Stimulated activated CD4-positive, alpha-beta T cell treated with anti-CD3 and anti-CD28 coated beads, Interleukin-4, amount 100 ng/mL, for 24 hours (primary cell): ENCODE data around the gene USP17L29.
"Not testable (repeated sequence)": the region's sequence is repeated elsewhere in the genome, so short reads cannot be mapped to it uniquely, and the experiment has no call there.

Source experiments
- DNase-seq: peaks from one replicate; pipeline ENCODE4 v3.0.0-alpha.2; 2020

USP17L29 gene

GRCh38 chr4:9353338-9353737 lies at the start of gene USP17L29:
Gene USP17L29 (plus strand): TSS chr4:9353638. CDS start chr4:9353638, 0 bp downstream.
- DNase-seq = not testable (repeated sequence)

- DNase-seq = not testable (repeated sequence)
Observed at GRCh38 chr4:9324191-9324590, 29.2 kb upstream of the USP17L29 start.

- DNase-seq = not testable (repeated sequence)
Observed at GRCh38 chr4:9324865-9325264, 28.6 kb upstream of the USP17L29 start, which contains the start of gene USP17L24. Gene USP17L24 (plus strand): TSS chr4:9325165. CDS start chr4:9325165, 0 bp downstream.

- DNase-seq = not testable (repeated sequence)
Observed at GRCh38 chr4:9329611-9330010, 23.8 kb upstream of the USP17L29 start, which contains the start of gene USP17L25. Gene USP17L25 (plus strand): TSS chr4:9329911. CDS start chr4:9329911, 0 bp downstream.

- DNase-seq = not testable (repeated sequence)
Observed at GRCh38 chr4:9334358-9334757, 19.1 kb upstream of the USP17L29 start, which contains the start of gene USP17L26. Gene USP17L26 (plus strand): TSS chr4:9334658. CDS start chr4:9334658, 0 bp downstream.

- not testable (repeated sequence) for DNase-seq
Observed at GRCh38 chr4:9339103-9339502, 14.3 kb upstream of the USP17L29 start, which contains the start of gene USP17L5. Gene USP17L5 (plus strand): TSS chr4:9339403. CDS start chr4:9339403, 0 bp downstream.

GRCh38 chr4:9343848-9344247 lies 9.6 kb upstream of the USP17L29 start, which contains the start of gene USP17L27:
Gene USP17L27 (plus strand): TSS chr4:9344148. CDS start chr4:9344148, 0 bp downstream.
- not testable (repeated sequence) for DNase-seq

- not testable (repeated sequence) for DNase-seq
Observed at GRCh38 chr4:9348593-9348992, 4.8 kb upstream of the USP17L29 start, which contains the start of gene USP17L28. Gene USP17L28 (plus strand): TSS chr4:9348893. CDS start chr4:9348893, 0 bp downstream.

GRCh38 chr4:9350866-9351265 lies 2.6 kb upstream of the USP17L29 start:
- DNase-seq = not testable (repeated sequence)

- DNase-seq = not testable (repeated sequence)
Observed at GRCh38 chr4:9362829-9363228, 9.4 kb downstream of the USP17L29 start, which contains the start of gene USP17L30. Gene USP17L30 (plus strand): TSS chr4:9363129. CDS start chr4:9363129, 0 bp downstream.

GRCh38 chr4:9379881-9380280 lies 26.4 kb downstream of the USP17L29 start:
- not testable (repeated sequence) for DNase-seq

GRCh38 chr4:9381012-9381534 lies 27.6 kb downstream of the USP17L29 start:
- DNase-seq = peak; percentile 71

GRCh38 chr4:9384126-9384525 lies 30.7 kb downstream of the USP17L29 start:
- DNase-seq = no peak

- DNase-seq = not testable (repeated sequence)
Observed at GRCh38 chr4:9389001-9389400, 35.6 kb downstream of the USP17L29 start.
